D721Med (cell line): ENCODE data around the gene CREB3L4.

Experiments used
- DNase-seq: peaks from one replicate; pipeline ENCODE4 v3.0.0; 2011; ENCODE audit warnings: low spot score; ENCODE audit not compliant: insufficient read length
- FAIRE-seq: peaks from 2 replicates; lab custom pipeline; 2011; peaks lifted over from hg19 to GRCh38; lab: Jason Lieb, UNC
- CTCF ChIP-seq: IDR thresholded peaks from 2 replicates; pipeline ENCODE4 v1.5.1; 2012; ENCODE audit warnings: mild to moderate bottlenecking, control low read depth; ENCODE audit not compliant: insufficient read depth; ENCODE audit errors: missing control alignments

Gene CREB3L4

DNA sequence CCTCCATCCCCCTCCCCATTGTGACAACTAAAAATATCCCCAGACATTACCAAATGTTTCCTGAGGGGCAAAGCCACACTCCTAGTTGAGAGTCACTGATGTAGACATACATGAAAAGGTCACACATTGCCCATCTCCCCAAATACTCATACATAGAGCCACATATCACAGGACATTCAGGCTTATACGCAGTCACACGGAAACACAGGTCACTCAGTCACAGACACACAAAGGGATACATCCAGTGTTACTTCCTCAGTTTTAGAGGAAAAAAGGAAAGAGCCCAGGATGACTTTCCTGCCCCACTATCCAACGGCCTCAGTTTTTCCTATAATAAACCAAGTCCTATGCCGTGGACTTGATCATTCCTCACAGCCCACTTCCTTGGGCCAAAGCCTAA is 6.3 kb upstream of the CREB3L4 start:
- FAIRE-seq (no peak), DNase-seq (no peak)

DNA sequence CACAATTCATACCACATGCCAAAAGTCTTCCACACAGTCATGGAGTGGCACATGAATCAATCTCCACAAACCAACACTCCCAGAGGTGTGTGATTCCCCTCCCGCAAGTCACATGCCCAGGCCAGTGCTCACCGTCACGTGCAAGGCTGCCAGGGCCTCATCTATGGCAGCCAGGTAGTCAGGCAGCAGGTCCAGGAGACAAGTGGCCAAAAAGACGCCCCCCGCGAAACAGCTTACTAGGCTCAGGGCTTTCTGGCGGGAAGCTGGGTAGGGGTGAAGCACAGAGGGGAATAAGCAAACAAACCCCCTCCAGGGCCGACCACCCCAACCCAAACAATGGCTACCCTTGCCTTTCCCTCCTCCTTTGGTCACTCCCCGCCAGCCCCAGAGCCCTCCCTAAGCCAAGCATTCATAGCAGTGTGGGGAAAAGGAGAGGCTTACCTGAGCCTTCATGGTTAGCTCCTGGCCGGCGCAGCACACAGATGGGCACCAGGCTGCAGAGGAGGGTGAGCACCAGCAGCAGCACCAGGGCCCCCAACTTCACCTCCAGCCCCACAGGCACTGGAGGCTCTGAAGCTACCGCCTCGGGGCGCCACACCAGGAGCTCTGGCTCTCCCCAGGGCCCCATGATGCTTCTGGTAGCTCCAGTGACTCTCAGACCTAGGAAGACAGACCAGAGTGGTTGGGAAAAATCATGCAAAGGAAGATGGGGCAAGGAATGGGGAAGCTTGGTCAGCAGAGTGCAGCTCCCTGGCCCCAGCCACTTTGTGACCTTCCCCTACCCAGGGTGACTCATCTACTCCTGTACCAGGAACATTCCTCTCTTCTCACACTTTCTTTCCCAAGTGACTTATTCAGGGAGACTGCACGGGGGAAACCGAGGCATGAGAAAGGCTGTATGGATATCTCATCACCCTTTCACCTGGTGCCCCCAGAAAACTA is 5.3 kb upstream of the CREB3L4 start:
- DNase-seq (no peak), FAIRE-seq (no peak)
- TF ChIP-seq CTCF = no peak

More for the DNA sequence above, 6.3 kb upstream of the CREB3L4 start:
- TF ChIP-seq CTCF = no peak

GRCh38 chr1:153963030-153963849 is 4.5 kb upstream of the CREB3L4 start, which contains the start of gene SLC39A1:
Gene SLC39A1, minus strand, starts transcription at chr1:153963537. Its CDS starts 822 bp downstream, at chr1:153962715.
- TF ChIP-seq CTCF = no peak
- peak; percentile 98 for DNase-seq
- FAIRE-seq = no peak

DNA sequence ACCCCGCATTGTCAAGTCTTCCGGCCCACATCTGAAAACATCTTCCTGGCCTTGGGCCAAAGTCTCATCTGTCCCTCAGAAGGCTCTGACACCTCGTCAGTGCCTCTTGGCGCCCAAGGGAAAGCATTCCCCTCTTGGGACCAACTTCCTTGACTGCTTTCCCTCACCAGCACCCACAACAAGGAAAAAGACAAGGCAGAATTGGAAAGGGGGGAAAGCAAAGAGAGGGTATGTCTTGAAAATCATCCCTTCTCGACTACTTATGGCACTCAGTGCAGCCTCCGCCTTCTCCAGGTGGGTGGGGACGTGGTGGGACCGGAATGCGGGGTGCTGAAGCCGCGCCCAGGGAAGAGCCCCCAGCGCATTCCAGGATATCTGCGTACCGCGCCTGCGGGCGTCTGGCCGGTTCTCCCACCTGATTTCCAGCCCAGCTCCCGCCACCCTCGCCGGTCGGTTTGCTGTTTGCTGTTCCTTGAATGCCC is 3.8 kb upstream of the CREB3L4 start:
- TF ChIP-seq CTCF = no peak
- FAIRE-seq (no peak), DNase-seq (no peak)

GRCh38 chr1:153968000-153968363 is 280 bp downstream of the CREB3L4 start:
- DNase-seq = no peak
- no peak for FAIRE-seq
- no peak for TF ChIP-seq CTCF

DNA sequence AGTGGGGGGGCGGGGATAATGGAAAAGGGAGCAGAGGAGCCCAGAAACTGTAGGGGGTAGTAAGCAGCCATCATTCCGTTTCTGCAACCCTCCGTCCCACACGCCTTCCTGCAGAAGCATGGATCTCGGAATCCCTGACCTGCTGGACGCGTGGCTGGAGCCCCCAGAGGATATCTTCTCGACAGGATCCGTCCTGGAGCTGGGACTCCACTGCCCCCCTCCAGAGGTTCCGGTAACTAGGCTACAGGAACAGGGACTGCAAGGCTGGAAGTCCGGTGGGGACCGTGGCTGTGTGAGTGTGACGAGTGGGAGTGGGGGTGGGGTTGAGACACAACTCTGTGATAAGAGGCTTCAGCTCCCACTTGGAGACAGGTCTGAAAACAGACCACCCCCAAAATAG is 706 bp downstream of the CREB3L4 start:
- DNase-seq (no peak), FAIRE-seq (no peak)
- no peak for TF ChIP-seq CTCF
